H1 (cell line): ENCODE results near the gene AMOTL2. TPM values are rescaled to one million over a fixed set of nuclear protein-coding genes. Genes with fewer than 3 reads are reported as not detected.

Experiments used
- CTCF ChIA-PET: fragments of 300-600 bp; sonication (Branson Sonifier 250); formaldehyde crosslinking; loops from one replicate; lab custom pipeline; 2021; ENCODE audit not compliant: partially characterized antibody; lab: Charles Lee
- POLR2A ChIA-PET: fragments of 300-600 bp; sonication (Branson Sonifier 250); formaldehyde crosslinking; loops from one replicate; lab custom pipeline; 2021; ENCODE audit warnings: inconsistent platforms; ENCODE audit not compliant: partially characterized antibody; lab: Charles Lee
- DNase-seq, 2 experiments: peaks; one replicate each; pipeline versions ENCODE4 v3.0.0 to v3.0.0-alpha.2; 2010 to 2022; ENCODE audit warnings: low spot score in 2 of 2, low read depth in 1 of 2, mixed read lengths in 1 of 2
- FAIRE-seq: peaks from 2 replicates; lab custom pipeline; 2011; peaks lifted over from hg19 to GRCh38; lab: Jason Lieb, UNC
- H2AFZ ChIP-seq: 2 replicates; pipeline ENCODE4 v1.8.1; 2012; ENCODE audit warnings: low read length, inconsistent platforms
- H2AK5ac ChIP-seq: 2 replicates; pipeline ENCODE4 v1.6.1; 2013; ENCODE audit warnings: low read depth, low read length
- H2BK120ac ChIP-seq: replicated peaks from 2 replicates; pipeline ENCODE3; 2013; ENCODE audit warnings: low read depth, low read length, inconsistent platforms
- H2BK12ac ChIP-seq: 2 replicates; pipeline ENCODE4 v1.6.1; 2013; ENCODE audit warnings: low read depth, low read length
- H2BK15ac ChIP-seq: 2 replicates; pipeline ENCODE4 v1.6.1; 2013; ENCODE audit warnings: low read length
- H2BK20ac ChIP-seq: 2 replicates; pipeline ENCODE4 v1.6.1; 2013; ENCODE audit warnings: low read length
- H2BK5ac ChIP-seq: 2 replicates; pipeline ENCODE4 v1.6.1; 2013; ENCODE audit warnings: low read depth, low read length
- H3K14ac ChIP-seq: 2 replicates; pipeline ENCODE4 v1.6.1; 2013; ENCODE audit warnings: inconsistent platforms; ENCODE audit not compliant: insufficient read length
- H3K18ac ChIP-seq: 2 replicates; pipeline ENCODE4 v1.6.1; 2013; ENCODE audit warnings: low read length; ENCODE audit errors: extremely low read depth
- H3K23ac ChIP-seq: 2 replicates; pipeline ENCODE4 v1.6.1; 2013; ENCODE audit warnings: inconsistent platforms; ENCODE audit not compliant: insufficient read length
- H3K23me2 ChIP-seq: 2 replicates; pipeline ENCODE4 v1.6.1; 2013; ENCODE audit warnings: low read depth, low read length
- H3K27ac ChIP-seq: 2 replicates; pipeline ENCODE4 v1.6.1; 2011; ENCODE audit warnings: low read depth, low read length, inconsistent platforms
- H3K27me3 ChIP-seq, 4 experiments: replicated peaks in 1 of 4; 1 replicate in 1 of 4; 2 replicates in 3 of 4; pipeline versions ENCODE4 v1.6.1 to v1.8.1; 2011 to 2013; ENCODE audit warnings: low read length in 3 of 4, mild to moderate bottlenecking in 3 of 4, inconsistent platforms in 2 of 4, mixed read lengths in 2 of 4, moderate library complexity in 1 of 4; ENCODE audit not compliant: control insufficient read depth in 3 of 4, insufficient read depth in 3 of 4; ENCODE audit errors: extremely low read depth in 1 of 4
- H3K36me3 ChIP-seq, 4 experiments: 2 replicates each; pipeline versions ENCODE4 v1.6.1 to v1.8.1; 2011 to 2013; ENCODE audit warnings: mild to moderate bottlenecking in 4 of 4, low read length in 3 of 4, moderate library complexity in 2 of 4, control low read depth in 1 of 4, inconsistent platforms in 1 of 4; ENCODE audit not compliant: insufficient read depth in 4 of 4, control insufficient read depth in 2 of 4
- H3K4ac ChIP-seq: replicated peaks from 2 replicates; pipeline ENCODE3; 2013; ENCODE audit warnings: low read length, low read depth, mixed read lengths, inconsistent platforms; ENCODE audit not compliant: insufficient read length
- H3K4me1 ChIP-seq, 4 experiments: replicated peaks in 1 of 4; 1 replicate in 1 of 4; 2 replicates in 3 of 4; pipeline versions ENCODE4 v1.6.1 to v1.8.1; 2011 to 2013; ENCODE audit warnings: low read length in 3 of 4, inconsistent platforms in 2 of 4, mixed read lengths in 1 of 4; ENCODE audit not compliant: insufficient read depth in 4 of 4, control insufficient read depth in 3 of 4
- H3K4me2 ChIP-seq, 2 experiments: 2 replicates each; pipeline versions ENCODE4 v1.6.1 to v1.8.1; 2011 to 2013; ENCODE audit warnings: low read depth in 2 of 2, low read length in 2 of 2, control low read depth in 1 of 2, inconsistent platforms in 1 of 2, mild to moderate bottlenecking in 1 of 2; ENCODE audit not compliant: insufficient read depth in 1 of 2
- H3K4me3 ChIP-seq, 4 experiments: fragments of 200-600, 300-600 bp in 1 of 4; sonication (generic), shearing (Covaris generic), sonication (Bioruptor Twin) in 1 of 4; 2 replicates each; pipeline versions ENCODE4 v1.5.1 to v1.8.1; 2011 to 2016; ENCODE audit warnings: low read length in 4 of 4, low read depth in 3 of 4, control low read depth in 2 of 4, inconsistent platforms in 2 of 4, mild to moderate bottlenecking in 2 of 4, mixed read lengths in 1 of 4, moderate library complexity in 1 of 4; ENCODE audit not compliant: insufficient read depth in 2 of 4; ENCODE audit errors: extremely low read depth in 1 of 4
- H3K56ac ChIP-seq: replicated peaks from 2 replicates; pipeline ENCODE3; 2013; ENCODE audit warnings: low read depth, mild to moderate bottlenecking, mixed read lengths, low read length, inconsistent platforms; ENCODE audit not compliant: insufficient read length
- H3K79me1 ChIP-seq: 2 replicates; pipeline ENCODE4 v1.6.1; 2013; ENCODE audit warnings: low read depth, low read length, control low read depth
- H3K79me2 ChIP-seq, 2 experiments: 2 replicates each; pipeline versions ENCODE4 v1.6.1 to v1.8.1; 2012 to 2013; ENCODE audit warnings: low read length in 2 of 2, mild to moderate bottlenecking in 2 of 2, inconsistent platforms in 1 of 2; ENCODE audit not compliant: insufficient read depth in 2 of 2, control insufficient read depth in 1 of 2
- H3K9ac ChIP-seq, 4 experiments: replicated peaks in 1 of 4; 1 replicate in 1 of 4; 2 replicates in 3 of 4; pipeline versions ENCODE4 v1.6.1 to v1.8.1; 2011 to 2013; ENCODE audit warnings: low read depth in 3 of 4, low read length in 3 of 4, control low read depth in 2 of 4, mild to moderate bottlenecking in 2 of 4, moderate library complexity in 2 of 4, inconsistent platforms in 1 of 4; ENCODE audit errors: extremely low read depth in 1 of 4
- H3K9me3 ChIP-seq, 2 experiments: 2 replicates each; pipeline versions ENCODE4 v1.6.1 to v1.8.1; 2012 to 2013; ENCODE audit warnings: mild to moderate bottlenecking in 2 of 2, moderate library complexity in 2 of 2, control low read depth in 1 of 2, inconsistent platforms in 1 of 2, low read depth in 1 of 2, low read length in 1 of 2, mixed read lengths in 1 of 2; ENCODE audit not compliant: insufficient read depth in 2 of 2
- H4K20me1 ChIP-seq, 2 experiments: replicated peaks in 1 of 2; 2 replicates each; pipeline versions ENCODE3 to v1.8.1; 2011 to 2013; ENCODE audit warnings: inconsistent platforms in 2 of 2, low read length in 2 of 2, mild to moderate bottlenecking in 1 of 2; ENCODE audit not compliant: insufficient read depth in 2 of 2, control insufficient read depth in 1 of 2
- H4K5ac ChIP-seq: 2 replicates; pipeline ENCODE4 v1.6.1; 2013; ENCODE audit warnings: low read length, low read depth, mixed read lengths, inconsistent platforms; ENCODE audit not compliant: insufficient read length
- H4K8ac ChIP-seq: 2 replicates; pipeline ENCODE4 v1.8.0; 2013; ENCODE audit warnings: mild to moderate bottlenecking, moderate library complexity, low read length, inconsistent platforms; ENCODE audit not compliant: insufficient read depth; ENCODE audit errors: extremely low read depth
- H4K91ac ChIP-seq: replicated peaks from 2 replicates; pipeline ENCODE3; 2013; ENCODE audit warnings: low read length, mixed read lengths, inconsistent platforms; ENCODE audit not compliant: insufficient read length
- BRCA1 ChIP-seq: IDR thresholded peaks from 2 replicates; pipeline ENCODE4 v1.6.1; 2012; ENCODE audit warnings: low read depth, low read length, improper control_type of control experiment
- CEBPB ChIP-seq: IDR thresholded peaks from 2 replicates; pipeline ENCODE4 v1.6.1; 2012; ENCODE audit warnings: low read depth, low read length
- CHD1 ChIP-seq: IDR thresholded peaks from 2 replicates; pipeline ENCODE4 v1.6.1; 2012; ENCODE audit warnings: low read depth, low read length, improper control_type of control experiment
- CHD2 ChIP-seq: IDR thresholded peaks from 2 replicates; pipeline ENCODE4 v1.6.1; 2012; ENCODE audit warnings: low read length, improper control_type of control experiment
- FOSL1 ChIP-seq: IDR thresholded peaks from 2 replicates; pipeline ENCODE4 v1.6.1; 2011; ENCODE audit warnings: mild to moderate bottlenecking, low read depth, low read length, moderate library complexity; ENCODE audit not compliant: insufficient read depth
- GTF2F1 ChIP-seq: IDR thresholded peaks from 2 replicates; pipeline ENCODE4 v1.6.1; 2012; ENCODE audit warnings: low read depth, low read length, improper control_type of control experiment, borderline replicate concordance
- HDAC2 ChIP-seq, 2 experiments: fragments of 300-600 bp in 1 of 2; sonication (generic) in 1 of 2; IDR thresholded peaks; 2 replicates each; pipeline ENCODE4 v1.6.1; 2011 to 2012; ENCODE audit warnings: low read depth in 2 of 2, low read length in 2 of 2, mild to moderate bottlenecking in 2 of 2, moderate library complexity in 2 of 2, borderline replicate concordance in 1 of 2, inconsistent platforms in 1 of 2
- KDM5A ChIP-seq: fragments of 200-600 bp; IDR thresholded peaks from 2 replicates; pipeline ENCODE4 v1.7.1; 2012; ENCODE audit warnings: mild to moderate bottlenecking, low read length, inconsistent platforms, mixed read lengths
- RNF2 ChIP-seq: fragments of 200-900, 300-1000 bp; sonication (generic); IDR thresholded peaks from 2 replicates; pipeline ENCODE4 v1.7.1; 2016; ENCODE audit warnings: borderline replicate concordance, low read depth, mild to moderate bottlenecking, antibody characterized with exemption, low read length; ENCODE audit not compliant: poor library complexity, severe bottlenecking; ENCODE audit errors: missing control alignments
- WGBS, 2 experiments: shearing (Covaris generic) in 1 of 2; methylation state at CpG; one replicate each; pipeline versions ENCODE4 v1.1.6 to v1.1.7; 2013 to 2015; ENCODE audit warnings: low lambda C conversion rate in 2 of 2, mixed read lengths in 2 of 2, inconsistent platforms in 1 of 2, low coverage in 1 of 2, missing lambda C conversion rate in 1 of 2; ENCODE audit not compliant: insufficient replicate concordance in 2 of 2, insufficient coverage in 1 of 2, insufficient read length in 1 of 2; ENCODE audit errors: extremely low coverage in 1 of 2, missing lambda C conversion rate in 1 of 2; 5-methylcytosine and 5-hydroxymethylcytosine counted together
- polyA plus RNA-seq, 7 experiments: library from polyadenylated mRNA; depleted of rRNA in 3 of 7; stranded (reverse) in 5 of 7; unstranded in 2 of 7; fragments of >200 nt in 5 of 7; fragments of 200-250 nt in 2 of 7; gene quantifications; 1 replicate in 5 of 7; 2 replicates in 1 of 7; 4 replicates in 1 of 7; pipeline versions ENCODE4 v1.2.1 to v1.2.3, GENCODE V29; 2011 to 2013; ENCODE audit warnings: missing spikeins in 2 of 7, mixed read lengths in 2 of 7
- total RNA-seq: library from RNA; stranded (reverse); fragmentation: NEBNext Ultra II Directional; extraction: Animal tissue kit (Norgen Biotek cat#: 25700); gene quantifications from 2 replicates; pipeline ENCODE4 v1.2.1, GENCODE V29; 2021

AMOTL2 gene
- total and polyA plus RNA-seq, 2 of the 8 experiments (the other 6 are each of a cell fraction or from before 2014, with no cell fraction given), result 19.0 to 63.7 TPM

- Histone ChIP-seq H4K20me1 (no peaks in the 10 kb centered on the region), H3K27me3 (peaks cover 0 to 10% (median 5%) of the 10 kb centered on the region in 4 experiments; a peak in 5 of 7 replicates), H3K18ac (no peak overlapping the region), H3K4ac (no peak overlapping the region), H3K23ac (no peak overlapping the region), H2BK5ac (no peak overlapping the region), H3K23me2 (no peaks in the 10 kb centered on the region), H3K4me3 (no peak overlapping the region), H3K14ac (no peak overlapping the region), H3K9ac (no peak overlapping the region), H4K5ac (no peak overlapping the region), H3K4me1 (peaks cover 4 to 11% (median 5%) of the 10 kb centered on the region in 4 experiments; a peak in 6 of 7 replicates), H2BK20ac (no peak overlapping the region), H2BK12ac (peak overlapping the region; percentile 80; the same call in 1 of the 2 replicates), H4K91ac (no peak overlapping the region), H3K79me2 (no peaks in the 10 kb centered on the region), H3K27ac (no peak overlapping the region), H3K4me2 (no peak overlapping the region), H2BK15ac (no peak overlapping the region), H2BK120ac (no peak overlapping the region), H3K36me3 (no peaks in the 10 kb centered on the region), H2AK5ac (no peak overlapping the region), H4K8ac (no peak overlapping the region), H3K9me3 (no peaks in the 10 kb centered on the region)
- ChIA-PET POLR2A (interaction anchor here (1.5 to 27.3 kb wide), 4 partner anchors 56 to 179 kb away, joined by 3 to 804 read pairs (median 12); partner anchors contain the start of genes AMOTL2, ANAPC13 and CEP63), CTCF (interaction anchor here (0.8 to 10.1 kb wide), 31 partner anchors 14 to 286 kb away, joined by 3 to 138 read pairs (median 6); partner anchors contain the start of genes AMOTL2, ANAPC13 and CEP63)
- DNase-seq, result no peak
- WGBS, 2 experiments, result 46% methylated on average over 2 of the region's 2 CpGs; no CpG with 5 or more reads in 1 of the 2 experiments
- FAIRE-seq, result no peak
- TF ChIP-seq CHD2 (no peak), HDAC2 (IDR thresholded peaks at IDR 0.05; ENCODE audit: borderline replicate concordance in 1 of 2, low read depth in 2 of 2, low read length in 2 of 2) (no peak), CEBPB (peak; percentile 37; the same call in 1 of the 2 replicates), RNF2 (no peak), CHD1 (no peak), GTF2F1 (no peak), BRCA1 (no peak), KDM5A (no peak), FOSL1 (no peak)
- TF ChIP-seq, all 59 proteins: peak for 1
- H2AFZ ChIP-seq, result no peak overlapping the region
- H3K56ac ChIP-seq, result no peak overlapping the region
- H3K79me1 ChIP-seq, result no peaks in the 10 kb centered on the region
Measured at GRCh38 chr3:134307425-134307824, 66.8 kb downstream of the AMOTL2 start.
